Liver (tissue), 9 donors: ENCODE data around the gene MOSPD3. TPM values are rescaled to one million over a fixed set of nuclear protein-coding genes. Genes with fewer than 3 reads are reported as not detected.

Experiments
- DNase-seq: peaks from one replicate; pipeline ENCODE4 v3.0.0-alpha.2; 2017; ENCODE audit warnings: low spot score
- H3K27ac ChIP-seq, 2 donors: one replicate each; pipeline ENCODE4 v1.7.0; 2013; ENCODE audit warnings: inconsistent platforms in 2 of 2, low read length in 2 of 2, control low read depth in 1 of 2, low read depth in 1 of 2, mild to moderate bottlenecking in 1 of 2
- H3K27me3 ChIP-seq, 4 donors: one replicate each; pipeline versions ENCODE4 v1.6.1 to v1.7.0; 2013; ENCODE audit warnings: low read length in 3 of 4, inconsistent platforms in 1 of 4, mild to moderate bottlenecking in 1 of 4, moderate library complexity in 1 of 4; ENCODE audit not compliant: control insufficient read depth in 4 of 4, insufficient read depth in 4 of 4
- H3K36me3 ChIP-seq, 4 donors: one replicate each; pipeline versions ENCODE4 v1.6.1 to v1.7.0; 2013; ENCODE audit warnings: low read length in 3 of 4, mild to moderate bottlenecking in 3 of 4, low read depth in 1 of 4, moderate library complexity in 1 of 4; ENCODE audit not compliant: control insufficient read depth in 4 of 4, insufficient read depth in 3 of 4
- H3K4me1 ChIP-seq, 4 donors: one replicate each; pipeline versions ENCODE4 v1.6.1 to v1.7.0; 2013; ENCODE audit warnings: low read length in 3 of 4, mild to moderate bottlenecking in 3 of 4, moderate library complexity in 1 of 4; ENCODE audit not compliant: control insufficient read depth in 4 of 4, insufficient read depth in 4 of 4
- H3K4me3 ChIP-seq, 3 donors: one replicate each; pipeline versions ENCODE4 v1.6.1 to v1.7.0; 2013; ENCODE audit warnings: low read length in 3 of 3, control low read depth in 1 of 3, low read depth in 1 of 3, mild to moderate bottlenecking in 1 of 3
- H3K9ac ChIP-seq, 2 donors: one replicate each; pipeline ENCODE4 v1.7.0; 2013; ENCODE audit warnings: low read length in 2 of 2, mild to moderate bottlenecking in 2 of 2, moderate library complexity in 2 of 2, control low read depth in 1 of 2, low read depth in 1 of 2
- H3K9me3 ChIP-seq, 4 donors: one replicate each; pipeline versions ENCODE4 v1.6.1 to v1.7.0; 2013; ENCODE audit warnings: low read length in 3 of 4; ENCODE audit not compliant: control insufficient read depth in 4 of 4
- EGR1 ChIP-seq, 2 donors: IDR thresholded peaks; 2 replicates each; pipeline ENCODE4 v1.6.1; 2016 to 2018; ENCODE audit warnings: antibody characterized with exemption in 2 of 2, low read depth in 2 of 2
- FOXA2 ChIP-seq: IDR thresholded peaks from 2 replicates; pipeline ENCODE4 v1.6.1; 2016; ENCODE audit warnings: antibody characterized with exemption
- GABPA ChIP-seq, 2 donors: IDR thresholded peaks in 1 of 2; conservative IDR thresholded peaks in 1 of 2; 2 replicates each; pipeline ENCODE4 v1.6.1; 2016; ENCODE audit warnings: antibody characterized with exemption in 2 of 2, mild to moderate bottlenecking in 1 of 2, moderate library complexity in 1 of 2
- HNF4A ChIP-seq, 2 donors: conservative IDR thresholded peaks; 2 replicates each; pipeline ENCODE4 v1.6.1; 2016; ENCODE audit warnings: antibody characterized with exemption in 2 of 2, mild to moderate bottlenecking in 2 of 2
- HNF4G ChIP-seq: IDR thresholded peaks from 2 replicates; pipeline ENCODE4 v1.6.1; 2016; ENCODE audit warnings: antibody characterized with exemption
- JUND ChIP-seq, 2 donors: IDR thresholded peaks; 2 replicates each; pipeline ENCODE4 v1.6.1; 2016; ENCODE audit warnings: antibody characterized with exemption in 2 of 2
- NR2F2 ChIP-seq: IDR thresholded peaks from 2 replicates; pipeline ENCODE4 v1.6.1; 2016; ENCODE audit warnings: antibody characterized with exemption
- RAD21 ChIP-seq, 2 donors: IDR thresholded peaks; 2 replicates each; pipeline ENCODE4 v1.6.1; 2016; ENCODE audit warnings: antibody characterized with exemption in 2 of 2, mild to moderate bottlenecking in 2 of 2
- RXRA ChIP-seq, 2 donors: IDR thresholded peaks; 2 replicates each; pipeline ENCODE4 v1.6.1; 2017 to 2018; ENCODE audit warnings: antibody characterized with exemption in 2 of 2, mild to moderate bottlenecking in 1 of 2
- SP1 ChIP-seq: IDR thresholded peaks from 2 replicates; pipeline ENCODE4 v1.6.1; 2018; ENCODE audit warnings: antibody characterized with exemption, mild to moderate bottlenecking
- TAF1 ChIP-seq: conservative IDR thresholded peaks from 2 replicates; pipeline ENCODE4 v1.6.1; 2016; ENCODE audit warnings: antibody characterized with exemption, mild to moderate bottlenecking
- YY1 ChIP-seq: IDR thresholded peaks from 2 replicates; pipeline ENCODE4 v1.6.1; 2016; ENCODE audit warnings: antibody characterized with exemption, mild to moderate bottlenecking
- WGBS: extraction: QIAGEN DNeasy Blood & Tissue Kit; methylation state at CpG from one replicate; pipeline ENCODE4 v1.1.7; 2013; 5-methylcytosine and 5-hydroxymethylcytosine counted together
- polyA plus RNA-seq, 2 donors: library from polyadenylated mRNA; stranded (reverse) in 1 of 2; unstranded in 1 of 2; fragments of 200-250 nt in 1 of 2; fragments of >200 nt in 1 of 2; fragmentation: Nextera tagmentation in 1 of 2; extraction: Ambion mirVana in 1 of 2; gene quantifications; one replicate each; pipeline versions ENCODE4 v1.2.1 to v1.2.3, GENCODE V29; 2013 to 2015
- total RNA-seq, 2 donors: library from RNA; depleted of rRNA; stranded (reverse); fragments of >200 nt; gene quantifications; one replicate each; pipeline ENCODE4 v1.2.3, GENCODE V29; 2014
- TF ChIP-seq, protein P1 (sequence below): IDR thresholded peaks from 2 replicates; pipeline ENCODE4 v1.6.1; 2016; ENCODE audit warnings: antibody characterized with exemption
- TF ChIP-seq, protein P2 (sequence below): IDR thresholded peaks from 2 replicates; pipeline ENCODE4 v1.6.1; 2016; ENCODE audit warnings: antibody characterized with exemption
- TF ChIP-seq, protein P3 (sequence below): fragments of 150-350 bp; IDR thresholded peaks from 2 replicates; pipeline ENCODE4 v1.5.1; 2017; ENCODE audit warnings: improper control_type of control experiment, low read depth, low read length; ENCODE audit not compliant: missing input control
- TF ChIP-seq, protein P4 (sequence below): IDR thresholded peaks from 2 replicates; pipeline ENCODE4 v1.6.1; 2016; ENCODE audit warnings: antibody characterized with exemption
- TF ChIP-seq, protein P5 (sequence below): IDR thresholded peaks from 2 replicates; pipeline ENCODE4 v1.6.1; 2016; ENCODE audit warnings: antibody characterized with exemption, mild to moderate bottlenecking
- donor health status: healthy.
- donor health status: healthy.
- donor health status: healthy.
- donor health status: healthy.
- donor health status: healthy.

The MOSPD3 gene
- total and polyA plus RNA-seq, 4 donors = 3.5 to 15.7 (median 8.6) TPM

DNA sequence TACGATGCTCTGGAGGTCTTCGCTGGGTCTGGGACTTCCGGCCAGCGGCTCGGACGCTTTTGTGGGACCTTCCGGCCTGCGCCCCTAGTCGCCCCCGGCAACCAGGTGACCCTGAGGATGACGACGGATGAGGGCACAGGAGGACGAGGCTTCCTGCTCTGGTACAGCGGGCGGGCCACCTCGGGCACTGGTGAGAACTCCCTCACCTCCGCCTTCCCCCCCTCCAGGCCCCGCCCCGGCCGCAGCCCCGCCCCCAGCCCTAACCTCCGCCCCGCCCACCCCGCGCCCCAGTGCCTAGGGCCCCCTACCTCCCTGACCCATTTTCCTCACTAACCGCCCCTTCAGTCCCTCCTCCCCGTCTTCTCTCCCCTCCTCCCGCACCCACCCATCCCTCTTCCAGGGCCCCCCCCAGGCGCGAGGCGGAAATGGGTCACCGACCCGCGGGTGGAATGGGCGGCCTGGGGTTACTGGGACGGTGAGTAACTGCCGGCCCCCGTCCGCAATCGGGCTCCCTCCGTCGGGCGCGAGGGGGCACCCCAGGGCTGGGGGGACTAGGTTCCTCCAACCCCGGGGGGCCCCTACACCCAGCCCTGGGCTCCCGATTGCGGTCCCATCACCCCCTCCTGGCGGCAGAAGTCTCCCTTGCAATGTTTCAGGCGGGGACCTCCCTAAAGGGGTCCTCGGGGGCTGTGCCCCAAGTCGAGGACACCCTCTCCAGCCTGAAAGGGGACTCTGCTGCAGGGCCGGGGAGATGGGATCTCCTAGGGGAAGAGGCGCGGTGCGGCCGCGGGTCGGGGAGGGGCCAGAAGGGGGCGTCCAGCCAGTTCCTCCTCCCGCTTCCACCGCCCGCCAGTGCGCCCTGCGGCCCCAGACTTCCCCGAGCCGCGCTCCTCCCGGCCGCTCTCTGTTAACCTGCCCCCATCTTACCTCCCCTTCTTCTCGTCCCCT lies 8.0 kb upstream of the MOSPD3 start:
- Histone ChIP-seq H3K9me3 (no peaks in the 10 kb centered on the region), H3K4me3 (peak overlapping the region; percentile 0 to 74 (median 64)), H3K27ac (peak overlapping the region; percentile 67 to 72), H3K27me3 (no peaks in the 10 kb centered on the region), H3K4me1 (peaks cover 8 to 37% (median 21%) of the 10 kb centered on the region in 4 donors), H3K9ac (peak overlapping the region; percentile 43), H3K36me3 (no peaks in the 10 kb centered on the region)
- DNase-seq = peak; percentile 74
- WGBS = 6% methylated on average over 70 of the region's 70 CpGs
- no peak for TF ChIP-seq HNF4A (conservative IDR thresholded peaks at IDR 0.05)
- no peak for TF ChIP-seq FOXA2
- TF ChIP-seq, protein P1, sequence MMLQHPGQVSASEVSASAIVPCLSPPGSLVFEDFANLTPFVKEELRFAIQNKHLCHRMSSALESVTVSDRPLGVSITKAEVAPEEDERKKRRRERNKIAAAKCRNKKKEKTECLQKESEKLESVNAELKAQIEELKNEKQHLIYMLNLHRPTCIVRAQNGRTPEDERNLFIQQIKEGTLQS = no peak
- peak; percentile 25 to 36 for TF ChIP-seq RAD21 (IDR thresholded peaks at IDR 0.05)
- TF ChIP-seq GABPA (IDR thresholded peaks at IDR 0.05 in 1 of 2, conservative IDR thresholded peaks at IDR 0.05 in 1 of 2) = no peak
- TF ChIP-seq HNF4G = no peak
- no peak for TF ChIP-seq EGR1 (IDR thresholded peaks at IDR 0.05; ENCODE audit: low read depth in 2 of 2)
- TF ChIP-seq, protein P2, sequence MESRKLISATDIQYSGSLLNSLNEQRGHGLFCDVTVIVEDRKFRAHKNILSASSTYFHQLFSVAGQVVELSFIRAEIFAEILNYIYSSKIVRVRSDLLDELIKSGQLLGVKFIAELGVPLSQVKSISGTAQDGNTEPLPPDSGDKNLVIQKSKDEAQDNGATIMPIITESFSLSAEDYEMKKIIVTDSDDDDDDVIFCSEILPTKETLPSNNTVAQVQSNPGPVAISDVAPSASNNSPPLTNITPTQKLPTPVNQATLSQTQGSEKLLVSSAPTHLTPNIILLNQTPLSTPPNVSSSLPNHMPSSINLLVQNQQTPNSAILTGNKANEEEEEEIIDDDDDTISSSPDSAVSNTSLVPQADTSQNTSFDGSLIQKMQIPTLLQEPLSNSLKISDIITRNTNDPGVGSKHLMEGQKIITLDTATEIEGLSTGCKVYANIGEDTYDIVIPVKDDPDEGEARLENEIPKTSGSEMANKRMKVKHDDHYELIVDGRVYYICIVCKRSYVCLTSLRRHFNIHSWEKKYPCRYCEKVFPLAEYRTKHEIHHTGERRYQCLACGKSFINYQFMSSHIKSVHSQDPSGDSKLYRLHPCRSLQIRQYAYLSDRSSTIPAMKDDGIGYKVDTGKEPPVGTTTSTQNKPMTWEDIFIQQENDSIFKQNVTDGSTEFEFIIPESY = no peak
- TF ChIP-seq, protein P3, sequence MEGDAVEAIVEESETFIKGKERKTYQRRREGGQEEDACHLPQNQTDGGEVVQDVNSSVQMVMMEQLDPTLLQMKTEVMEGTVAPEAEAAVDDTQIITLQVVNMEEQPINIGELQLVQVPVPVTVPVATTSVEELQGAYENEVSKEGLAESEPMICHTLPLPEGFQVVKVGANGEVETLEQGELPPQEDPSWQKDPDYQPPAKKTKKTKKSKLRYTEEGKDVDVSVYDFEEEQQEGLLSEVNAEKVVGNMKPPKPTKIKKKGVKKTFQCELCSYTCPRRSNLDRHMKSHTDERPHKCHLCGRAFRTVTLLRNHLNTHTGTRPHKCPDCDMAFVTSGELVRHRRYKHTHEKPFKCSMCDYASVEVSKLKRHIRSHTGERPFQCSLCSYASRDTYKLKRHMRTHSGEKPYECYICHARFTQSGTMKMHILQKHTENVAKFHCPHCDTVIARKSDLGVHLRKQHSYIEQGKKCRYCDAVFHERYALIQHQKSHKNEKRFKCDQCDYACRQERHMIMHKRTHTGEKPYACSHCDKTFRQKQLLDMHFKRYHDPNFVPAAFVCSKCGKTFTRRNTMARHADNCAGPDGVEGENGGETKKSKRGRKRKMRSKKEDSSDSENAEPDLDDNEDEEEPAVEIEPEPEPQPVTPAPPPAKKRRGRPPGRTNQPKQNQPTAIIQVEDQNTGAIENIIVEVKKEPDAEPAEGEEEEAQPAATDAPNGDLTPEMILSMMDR = peak; percentile 3
- no peak for TF ChIP-seq SP1
- no peak for TF ChIP-seq TAF1
- TF ChIP-seq JUND (IDR thresholded peaks at IDR 0.05) = no peak
- TF ChIP-seq NR2F2 = no peak
- TF ChIP-seq, protein P4, sequence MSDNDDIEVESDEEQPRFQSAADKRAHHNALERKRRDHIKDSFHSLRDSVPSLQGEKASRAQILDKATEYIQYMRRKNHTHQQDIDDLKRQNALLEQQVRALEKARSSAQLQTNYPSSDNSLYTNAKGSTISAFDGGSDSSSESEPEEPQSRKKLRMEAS = no peak
- TF ChIP-seq RXRA (IDR thresholded peaks at IDR 0.05) = peak in 1 of 2 donors; percentile 24
- TF ChIP-seq YY1 = no peak
- TF ChIP-seq, protein P5, sequence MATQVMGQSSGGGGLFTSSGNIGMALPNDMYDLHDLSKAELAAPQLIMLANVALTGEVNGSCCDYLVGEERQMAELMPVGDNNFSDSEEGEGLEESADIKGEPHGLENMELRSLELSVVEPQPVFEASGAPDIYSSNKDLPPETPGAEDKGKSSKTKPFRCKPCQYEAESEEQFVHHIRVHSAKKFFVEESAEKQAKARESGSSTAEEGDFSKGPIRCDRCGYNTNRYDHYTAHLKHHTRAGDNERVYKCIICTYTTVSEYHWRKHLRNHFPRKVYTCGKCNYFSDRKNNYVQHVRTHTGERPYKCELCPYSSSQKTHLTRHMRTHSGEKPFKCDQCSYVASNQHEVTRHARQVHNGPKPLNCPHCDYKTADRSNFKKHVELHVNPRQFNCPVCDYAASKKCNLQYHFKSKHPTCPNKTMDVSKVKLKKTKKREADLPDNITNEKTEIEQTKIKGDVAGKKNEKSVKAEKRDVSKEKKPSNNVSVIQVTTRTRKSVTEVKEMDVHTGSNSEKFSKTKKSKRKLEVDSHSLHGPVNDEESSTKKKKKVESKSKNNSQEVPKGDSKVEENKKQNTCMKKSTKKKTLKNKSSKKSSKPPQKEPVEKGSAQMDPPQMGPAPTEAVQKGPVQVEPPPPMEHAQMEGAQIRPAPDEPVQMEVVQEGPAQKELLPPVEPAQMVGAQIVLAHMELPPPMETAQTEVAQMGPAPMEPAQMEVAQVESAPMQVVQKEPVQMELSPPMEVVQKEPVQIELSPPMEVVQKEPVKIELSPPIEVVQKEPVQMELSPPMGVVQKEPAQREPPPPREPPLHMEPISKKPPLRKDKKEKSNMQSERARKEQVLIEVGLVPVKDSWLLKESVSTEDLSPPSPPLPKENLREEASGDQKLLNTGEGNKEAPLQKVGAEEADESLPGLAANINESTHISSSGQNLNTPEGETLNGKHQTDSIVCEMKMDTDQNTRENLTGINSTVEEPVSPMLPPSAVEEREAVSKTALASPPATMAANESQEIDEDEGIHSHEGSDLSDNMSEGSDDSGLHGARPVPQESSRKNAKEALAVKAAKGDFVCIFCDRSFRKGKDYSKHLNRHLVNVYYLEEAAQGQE = no peak
